ENCODE measurements around the gene MIER2. TPM values are rescaled to one million over a fixed set of nuclear protein-coding genes. Genes with fewer than 3 reads are reported as not detected.
"Not testable (repeated sequence)": the region's sequence is repeated elsewhere in the genome, so short reads cannot be mapped to it uniquely, and the experiment has no call there.

Gene MIER2
- total RNA-seq, 4 donors from 2014 or later, result 8.6 to 25.7 (median 16.6) TPM

GRCh38 chr19:383922-384798 lies 39.6 kb upstream of the MIER2 start:
- TF ChIP-seq CTCF (IDR thresholded peaks at IDR 0.05), result no peak
- DNase-seq (ENCODE audit: low spot score) (peak; percentile 19), ATAC-seq (ENCODE audit: low FRiP score) (no peak)

GRCh38 chr19:383040-383439 lies 38.4 kb upstream of the MIER2 start:
- no peak for TF ChIP-seq CTCF (IDR thresholded peaks at IDR 0.05)
- DNase-seq (ENCODE audit: low spot score) (no peak), ATAC-seq (ENCODE audit: low FRiP score) (no peak)

- not testable (repeated sequence) for ATAC-seq (ENCODE audit: low FRiP score); DNase-seq (ENCODE audit: low spot score)
Measured at GRCh38 chr19:382578-382977, 38.0 kb upstream of the MIER2 start.

- ATAC-seq (ENCODE audit: low FRiP score); DNase-seq (ENCODE audit: low spot score): not testable (repeated sequence)
Measured at GRCh38 chr19:381901-382300, 37.3 kb upstream of the MIER2 start.

- not testable (repeated sequence) for ATAC-seq (ENCODE audit: low FRiP score); DNase-seq (ENCODE audit: low spot score)
Measured at GRCh38 chr19:380618-381219, 36.1 kb upstream of the MIER2 start.

- DNase-seq (ENCODE audit: low spot score) (no peak), ATAC-seq (ENCODE audit: low FRiP score) (no peak)
Measured at GRCh38 chr19:379796-380195, 35.2 kb upstream of the MIER2 start.

GRCh38 chr19:378706-379105 lies 34.1 kb upstream of the MIER2 start:
- ATAC-seq (ENCODE audit: low FRiP score) (no peak), DNase-seq (ENCODE audit: low spot score) (no peak)
- TF ChIP-seq CTCF (IDR thresholded peaks at IDR 0.05), result no peak

More at GRCh38 chr19:379796-380195, 35.2 kb upstream of the MIER2 start:
- TF ChIP-seq CTCF (IDR thresholded peaks at IDR 0.05), result no peak

- DNase-seq (ENCODE audit: low spot score) (no peak), ATAC-seq (ENCODE audit: low FRiP score) (no peak)
- TF ChIP-seq CTCF (IDR thresholded peaks at IDR 0.05), result no peak
Measured at GRCh38 chr19:377801-378581, 33.4 kb upstream of the MIER2 start.

Data from omental fat pad (tissue), 4 donors.